HepG2 (cell line): ENCODE data around the gene TFEC. TPM values are rescaled to one million over a fixed set of nuclear protein-coding genes. Genes with fewer than 3 reads are reported as not detected.

Source experiments
- ATAC-seq: fragments of 200-7000 bp; cut with Tn5 transposase; 3 replicates; pipeline ENCODE4 v1.9.1; 2020; ENCODE audit warnings: mild to moderate bottlenecking, moderate library complexity
- BruUV-seq: library from RNA; stranded (reverse); fragments of 400-500 nt; replicated peaks from 2 replicates; lab custom pipeline; 2021; lab: Mats Ljungman, UMichigan
- CTCF ChIA-PET: fragments of 300-600 bp; formaldehyde crosslinking; extraction: SDS; loops from one replicate; lab custom pipeline; 2021; ENCODE audit warnings: low total read pairs, inconsistent platforms, low intra/inter-chr PET ratio; lab: Yijun Ruan, JAX
- POLR2A ChIA-PET: fragments of 350-600 bp; sonication (Branson Sonifier 250); formaldehyde crosslinking; loops from one replicate; lab custom pipeline; 2020; ENCODE audit warnings: antibody characterized with exemption, inconsistent platforms; lab: Yijun Ruan, JAX
- DNase-seq: peaks from one replicate; pipeline ENCODE4 v3.0.0-alpha.2; 2015; ENCODE audit warnings: low spot score
- FAIRE-seq: peaks from 3 replicates; lab custom pipeline; 2011; peaks lifted over from hg19 to GRCh38; lab: Jason Lieb, UNC
- H2AFZ ChIP-seq: one replicate; pipeline ENCODE4 v1.6.1; 2011; ENCODE audit warnings: low read length, inconsistent platforms
- H3K27ac ChIP-seq: fragments of 300-600 bp; 3 replicates; pipeline ENCODE4 v1.8.0; 2011; ENCODE audit warnings: mixed run types, mild to moderate bottlenecking, mixed read lengths, low read length, inconsistent platforms; ENCODE audit not compliant: insufficient read depth; ENCODE audit errors: extremely low read length
- H3K27me3 ChIP-seq, 2 experiments: fragments of 200-600 bp in 1 of 2; 2 replicates in 1 of 2; 3 replicates in 1 of 2; pipeline versions ENCODE4 v1.6.0 to v1.8.0; 2011; ENCODE audit warnings: low read length in 2 of 2, mild to moderate bottlenecking in 2 of 2, moderate library complexity in 2 of 2, inconsistent platforms in 1 of 2; ENCODE audit not compliant: insufficient read depth in 2 of 2, control insufficient read depth in 1 of 2
- H3K36me3 ChIP-seq, 2 experiments: fragments of 200-600 bp in 1 of 2; replicated peaks in 1 of 2; 2 replicates in 1 of 2; 3 replicates in 1 of 2; pipeline versions ENCODE4 v1.5.1 to v1.8.0; 2011; ENCODE audit warnings: low read length in 2 of 2, inconsistent platforms in 1 of 2; ENCODE audit not compliant: insufficient read depth in 2 of 2, control insufficient read depth in 1 of 2
- H3K4me1 ChIP-seq: 2 replicates; pipeline ENCODE4 v1.5.1; 2012; ENCODE audit warnings: low read length, inconsistent platforms; ENCODE audit not compliant: insufficient read depth
- H3K4me2 ChIP-seq: 2 replicates; pipeline ENCODE4 v1.6.0; 2011; ENCODE audit warnings: low read depth, low read length, inconsistent platforms
- H3K4me3 ChIP-seq, 3 experiments: fragments of 200-600 bp in 1 of 3; sonication (generic), shearing (Covaris generic) in 1 of 3; replicated peaks in 1 of 3; 2 replicates each; pipeline ENCODE4 v1.5.1; 2011 to 2016; ENCODE audit warnings: low read length in 3 of 3, inconsistent platforms in 2 of 3, low read depth in 2 of 3, mild to moderate bottlenecking in 2 of 3, control low read depth in 1 of 3, mixed read lengths in 1 of 3; ENCODE audit not compliant: insufficient read depth in 1 of 3
- H3K79me2 ChIP-seq: one replicate; pipeline ENCODE4 v1.6.1; 2011; ENCODE audit warnings: low read length, inconsistent platforms; ENCODE audit not compliant: insufficient read depth
- H3K9ac ChIP-seq: 2 replicates; pipeline ENCODE4 v1.6.0; 2011; ENCODE audit warnings: mild to moderate bottlenecking, low read depth, low read length, inconsistent platforms; ENCODE audit not compliant: insufficient read depth
- H3K9me3 ChIP-seq: 2 replicates; pipeline ENCODE4 v1.5.1; 2012; ENCODE audit warnings: mild to moderate bottlenecking, low read length
- H4K20me1 ChIP-seq: 2 replicates; pipeline ENCODE4 v1.6.0; 2011; ENCODE audit warnings: inconsistent platforms, mild to moderate bottlenecking, low read length, moderate library complexity; ENCODE audit not compliant: insufficient read depth
- ATF1 ChIP-seq: IDR thresholded peaks from 2 replicates; pipeline ENCODE4 v1.6.1; 2016; ENCODE audit warnings: mild to moderate bottlenecking, control low read depth
- CENPX ChIP-seq: sonication (generic); formaldehyde crosslinking; IDR thresholded peaks from 2 replicates; pipeline ENCODE4 v1.9.0; 2021; ENCODE audit warnings: mild to moderate bottlenecking, missing genetic modification reagents, moderate library complexity
- HES4 ChIP-seq: sonication (generic); formaldehyde crosslinking; IDR thresholded peaks from 2 replicates; pipeline ENCODE4 v1.9.0; 2021; ENCODE audit warnings: mild to moderate bottlenecking, missing genetic modification reagents, borderline replicate concordance
- ISX ChIP-seq: sonication (generic); formaldehyde crosslinking; conservative IDR thresholded peaks from 2 replicates; pipeline ENCODE4 v1.5.0; 2020; ENCODE audit warnings: missing genetic modification reagents
- RXRA ChIP-seq: sonication (generic); formaldehyde crosslinking; IDR thresholded peaks from 2 replicates; pipeline ENCODE4 v1.5.1; 2020; ENCODE audit warnings: missing genetic modification reagents
- SUZ12 ChIP-seq: fragments of 150-350 bp; IDR thresholded peaks from 2 replicates; pipeline ENCODE4 v1.6.1; 2014; ENCODE audit warnings: low read depth, low read length
- UBTF ChIP-seq: sonication (generic); formaldehyde crosslinking; IDR thresholded peaks from 2 replicates; pipeline ENCODE4 v1.4.0; 2020; ENCODE audit warnings: mild to moderate bottlenecking, missing genetic modification reagents
- ZNF407 ChIP-seq: sonication (generic); formaldehyde crosslinking; IDR thresholded peaks from one replicate; pipeline ENCODE4 v1.5.1; 2020; ENCODE audit warnings: mild to moderate bottlenecking, missing genetic modification reagents; ENCODE audit errors: not compliant biosample characterization
- ZNF446 ChIP-seq: sonication (generic); formaldehyde crosslinking; IDR thresholded peaks from 2 replicates; pipeline ENCODE4 v1.5.0; 2020; ENCODE audit warnings: mild to moderate bottlenecking, missing genetic modification reagents
- ZNF503 ChIP-seq: sonication (generic); formaldehyde crosslinking; IDR thresholded peaks from 2 replicates; pipeline ENCODE4 v1.4.0; 2020; ENCODE audit warnings: missing genetic modification reagents
- ZNF703 ChIP-seq: sonication (generic); formaldehyde crosslinking; IDR thresholded peaks from 2 replicates; pipeline ENCODE4 v1.5.1; 2020; ENCODE audit warnings: missing genetic modification reagents, mild to moderate bottlenecking, moderate library complexity, borderline replicate concordance
- ZNF766 ChIP-seq: sonication (generic); formaldehyde crosslinking; IDR thresholded peaks from 2 replicates; pipeline ENCODE4 v1.5.0; 2020; ENCODE audit warnings: missing genetic modification reagents, borderline replicate concordance
- ZNF782 ChIP-seq: sonication (generic); formaldehyde crosslinking; IDR thresholded peaks from 2 replicates; pipeline ENCODE4 v1.4.0; 2020; ENCODE audit warnings: missing genetic modification reagents, mild to moderate bottlenecking, borderline replicate concordance
- WGBS: methylation state at CpG from one replicate; pipeline ENCODE4 v1.1.6; 2017; ENCODE audit warnings: low lambda C conversion rate; 5-methylcytosine and 5-hydroxymethylcytosine counted together
- in situ Hi-C: cut with HindIII; loops from 2 replicates; pipeline ENCODE4 v1.10.0; 2017; ENCODE audit warnings: low pct_unique_long_range_greater_than_20kb; ENCODE audit not compliant: extremely low pct_ligation_motif_present
- intact Hi-C: fragments of 100-400 bp; cut with micrococcal nuclease; formaldehyde crosslinking; loops from one replicate; pipeline ENCODE4 v1.10.0; 2022; ENCODE audit not compliant: unreplicated experiment
- polyA plus RNA-seq, 8 experiments: library from polyadenylated mRNA; depleted of rRNA in 3 of 8; stranded (reverse) in 7 of 8; unstranded in 1 of 8; fragments of >200 nt; fragmentation: Illumina TruSeq in 4 of 8; extraction: Trizol in 4 of 8; gene quantifications; 2 replicates each; pipeline versions ENCODE4 v1.2.1 to v1.2.3, GENCODE V29; 2011 to 2016; ENCODE audit warnings: low read depth in 4 of 8, missing spikeins in 1 of 8, mixed read lengths in 1 of 8; ENCODE audit not compliant: insufficient read depth in 1 of 8
- total RNA-seq, 5 experiments: library from RNA; depleted of rRNA; stranded (reverse); fragments of >200 nt; fragmentation: Illumina TruSeq; extraction: Trizol; gene quantifications; 2 replicates each; pipeline ENCODE4 v1.2.3, GENCODE V29; 2016; ENCODE audit warnings: low read depth in 1 of 5

TFEC gene
- total and polyA plus RNA-seq, 2 of the 13 experiments (the other 11 are each of a cell fraction or from before 2014, with no cell fraction given) = not detected

- DNase-seq (no peak), FAIRE-seq (no peak), ATAC-seq (no peak)
- Histone ChIP-seq H3K4me2 (no peak overlapping the region), H3K27ac (no peak overlapping the region), H3K36me3 (no peaks in the 10 kb centered on the region), H3K9me3 (no peaks in the 10 kb centered on the region), H3K9ac (no peak overlapping the region), H3K4me3 (no peak overlapping the region), H3K79me2 (no peaks in the 10 kb centered on the region), H2AFZ (no peak overlapping the region), H3K4me1 (no peaks in the 10 kb centered on the region), H3K27me3 (no peaks in the 10 kb centered on the region), H4K20me1 (no peaks in the 10 kb centered on the region)
- BruUV-seq = no TSS peak
- 17% methylated on average over 3 of the region's 3 CpGs for WGBS
- POLR2A ChIA-PET = no interaction called here
- CTCF ChIA-PET = no interaction called here
- in situ Hi-C loops (no loop called here), intact Hi-C loops (no loop called here)
- no peak for TF ChIP-seq SUZ12
- no peak for TF ChIP-seq HES4
- TF ChIP-seq ATF1 (CRISPR knock-in tag) = no peak
- no peak for TF ChIP-seq ZNF407 (CRISPR knock-in tag)
- no peak for TF ChIP-seq ISX (CRISPR knock-in tag)
- TF ChIP-seq RXRA (CRISPR knock-in tag) = no peak
- no peak for TF ChIP-seq ZNF703 (CRISPR knock-in tag)
- no peak for TF ChIP-seq ZNF446 (CRISPR knock-in tag)
- no peak for TF ChIP-seq ZNF782 (CRISPR knock-in tag)
- no peak for TF ChIP-seq ZNF766
- TF ChIP-seq CENPX = no peak
- no peak for TF ChIP-seq UBTF (CRISPR knock-in tag)
- TF ChIP-seq ZNF503 = no peak
These were observed 3.8 kb upstream of the TFEC start for GRCh38 chr7:116034411-116034810.
